Esophagus squamous epithelium (tissue), 5 donors: ENCODE results near the gene ZNF410. TPM values are rescaled to one million over a fixed set of nuclear protein-coding genes. Genes with fewer than 3 reads are reported as not detected.

Experiments
- DNase-seq: peaks from one replicate; lab custom pipeline; 2025; lab: John Stamatoyannopoulos, UW
- H3K27ac ChIP-seq, 4 donors: fragments of 200-600 bp; sonication (generic); one replicate each; pipeline ENCODE4 v1.5.1; 2016 to 2019; ENCODE audit warnings: mild to moderate bottlenecking in 1 of 4
- H3K27me3 ChIP-seq, 4 donors: fragments of 200-600 bp; sonication (generic); 1 replicate in 3 of 4; 2 replicates in 1 of 4; pipeline versions ENCODE4 v1.5.1 to v1.6.0; 2017 to 2021; ENCODE audit warnings: antibody characterized with exemption in 1 of 4
- H3K36me3 ChIP-seq, 3 donors: fragments of 200-600 bp; sonication (generic); one replicate each; pipeline ENCODE4 v1.5.1; 2016 to 2019
- H3K4me1 ChIP-seq, 3 donors: fragments of 200-600 bp; sonication (generic); one replicate each; pipeline ENCODE4 v1.5.1; 2017 to 2019
- H3K4me3 ChIP-seq, 4 donors: fragments of 200-600 bp; sonication (generic); 1 replicate in 3 of 4; 2 replicates in 1 of 4; pipeline ENCODE4 v1.5.1; 2016 to 2019; ENCODE audit warnings: mild to moderate bottlenecking in 2 of 4, moderate library complexity in 1 of 4
- H3K9me3 ChIP-seq, 3 donors: fragments of 200-600 bp; sonication (generic); one replicate each; pipeline ENCODE4 v1.5.1; 2016 to 2019
- POLR2A ChIP-seq, 4 donors: fragments of 450-650 bp; IDR thresholded peaks; one replicate each; pipeline ENCODE4 v1.6.1; 2017; ENCODE audit warnings: antibody characterized with exemption in 4 of 4, mild to moderate bottlenecking in 4 of 4, moderate library complexity in 3 of 4
- WGBS, 2 donors: methylation state at CpG; one replicate each; pipeline ENCODE4 v1.1.5; 2018; 5-methylcytosine and 5-hydroxymethylcytosine counted together
- intact Hi-C: fragments of 100-400 bp; cut with DNase I; formaldehyde crosslinking; loops from one replicate; pipeline ENCODE4 v1.15.0; 2022
- total RNA-seq, 4 donors: library from RNA; depleted of rRNA; stranded (reverse); fragments of >200 nt; gene quantifications; one replicate each; pipeline ENCODE4 v1.1.0, GENCODE V29; 2016
- TF ChIP-seq, protein P1 (sequence below), 6 experiments: fragments of 450-650 bp in 4 of 6; fragments of 200-600 bp in 2 of 6; sonication (generic) in 2 of 6; IDR thresholded peaks; one replicate each; pipeline ENCODE4 v1.5.1; 2016 to 2019; ENCODE audit warnings: antibody characterized with exemption in 6 of 6, mild to moderate bottlenecking in 4 of 6, moderate library complexity in 4 of 6
- donor health status: DM: yes; HTN: yes; CAD: no.

Gene ZNF410
- total RNA-seq, 4 donors from 2014 or later: 37.8 to 52.3 (median 38.1) TPM

DNA sequence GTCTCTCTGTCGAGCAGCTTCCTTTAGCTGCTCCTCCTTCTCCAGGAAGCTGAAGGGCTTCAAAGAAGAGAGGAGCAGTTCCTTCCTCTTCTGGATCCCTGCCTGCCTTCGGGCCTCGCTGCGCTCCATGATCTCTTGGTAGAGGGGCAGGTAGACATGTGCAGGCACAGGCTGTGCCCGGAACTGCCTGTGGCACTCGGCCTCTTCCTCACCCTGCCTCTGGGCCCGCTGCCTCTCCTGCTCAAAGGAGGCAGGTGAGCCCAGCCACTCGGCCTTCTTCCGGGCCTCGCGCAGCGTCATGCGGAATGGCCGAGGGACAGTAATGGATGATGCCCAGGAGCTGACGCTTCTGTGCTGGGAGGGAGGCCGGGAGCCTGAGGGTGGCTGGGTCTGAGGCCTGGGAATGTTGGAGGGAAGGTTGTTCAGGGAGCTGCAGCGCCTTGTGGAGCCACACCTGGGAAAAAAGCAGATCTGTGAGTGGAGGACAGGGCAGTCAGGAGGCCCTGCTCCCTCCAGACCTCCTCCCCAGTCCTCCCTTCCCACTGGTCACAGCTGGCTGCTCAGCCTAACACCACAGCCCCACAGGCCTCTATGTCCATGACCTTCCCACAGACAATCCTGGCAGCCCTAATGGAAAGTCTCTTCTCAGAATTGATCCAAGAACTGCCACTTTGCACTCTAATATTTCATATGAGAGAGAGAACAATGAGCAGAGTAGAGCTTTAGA is 57.9 kb downstream of the ZNF410 start:
- H3K9me3 ChIP-seq: no peaks in the 10 kb centered on the region
- H3K27ac ChIP-seq: no peak overlapping the region
- DNase-seq: no peak
- H3K4me1 ChIP-seq: peaks cover 0 to 27% (median 3%) of the 10 kb centered on the region in 3 donors
- no peaks in the 10 kb centered on the region for H3K27me3 ChIP-seq
- H3K4me3 ChIP-seq: no peak overlapping the region
- H3K36me3 ChIP-seq: peaks cover 0 to 53% (median 0%) of the 10 kb centered on the region in 3 donors
- TF ChIP-seq, protein P1, sequence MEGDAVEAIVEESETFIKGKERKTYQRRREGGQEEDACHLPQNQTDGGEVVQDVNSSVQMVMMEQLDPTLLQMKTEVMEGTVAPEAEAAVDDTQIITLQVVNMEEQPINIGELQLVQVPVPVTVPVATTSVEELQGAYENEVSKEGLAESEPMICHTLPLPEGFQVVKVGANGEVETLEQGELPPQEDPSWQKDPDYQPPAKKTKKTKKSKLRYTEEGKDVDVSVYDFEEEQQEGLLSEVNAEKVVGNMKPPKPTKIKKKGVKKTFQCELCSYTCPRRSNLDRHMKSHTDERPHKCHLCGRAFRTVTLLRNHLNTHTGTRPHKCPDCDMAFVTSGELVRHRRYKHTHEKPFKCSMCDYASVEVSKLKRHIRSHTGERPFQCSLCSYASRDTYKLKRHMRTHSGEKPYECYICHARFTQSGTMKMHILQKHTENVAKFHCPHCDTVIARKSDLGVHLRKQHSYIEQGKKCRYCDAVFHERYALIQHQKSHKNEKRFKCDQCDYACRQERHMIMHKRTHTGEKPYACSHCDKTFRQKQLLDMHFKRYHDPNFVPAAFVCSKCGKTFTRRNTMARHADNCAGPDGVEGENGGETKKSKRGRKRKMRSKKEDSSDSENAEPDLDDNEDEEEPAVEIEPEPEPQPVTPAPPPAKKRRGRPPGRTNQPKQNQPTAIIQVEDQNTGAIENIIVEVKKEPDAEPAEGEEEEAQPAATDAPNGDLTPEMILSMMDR (IDR thresholded peaks at IDR 0.05): no peak
- TF ChIP-seq POLR2A (IDR thresholded peaks at IDR 0.05): no peak
- intact Hi-C loops: no loop called here
- 70 to 83% methylated on average over 1 to 5 of the region's 17 CpGs for WGBS, 2 donors

DNA sequence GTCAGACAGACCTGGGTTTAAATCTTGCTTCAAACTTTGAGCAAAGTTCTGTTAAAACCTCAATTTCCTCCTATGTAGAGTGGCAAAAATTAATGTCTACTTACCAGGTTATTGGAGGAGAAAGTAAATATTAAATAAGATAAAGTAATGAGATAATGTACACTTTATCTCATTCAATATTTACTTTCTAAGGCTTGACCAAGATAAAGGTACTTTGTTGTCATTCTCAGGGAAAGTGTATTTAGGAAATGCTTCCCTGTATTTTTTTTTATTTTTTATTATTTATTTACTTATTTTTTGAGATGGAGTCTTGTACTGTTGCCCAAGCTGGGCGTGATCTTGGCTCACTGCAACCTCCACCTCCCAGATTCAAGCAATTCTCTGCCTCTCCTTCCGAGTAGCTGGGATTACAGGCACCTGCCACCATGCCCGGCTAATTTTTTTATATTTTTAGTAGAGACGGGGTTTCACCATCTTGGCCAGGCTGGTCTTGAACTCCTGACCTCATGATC is 58.6 kb downstream of the ZNF410 start:
- H3K4me3 ChIP-seq: no peak overlapping the region
- TF ChIP-seq, protein P1 (IDR thresholded peaks at IDR 0.05): no peak
- TF ChIP-seq POLR2A (IDR thresholded peaks at IDR 0.05): no peak
- 77 to 81% methylated on average over 4 of the region's 4 CpGs for WGBS, 2 donors
- H3K27me3 ChIP-seq: no peaks in the 10 kb centered on the region
- no peaks in the 10 kb centered on the region for H3K9me3 ChIP-seq
- peaks cover 0 to 50% (median 0%) of the 10 kb centered on the region in 3 donors for H3K36me3 ChIP-seq
- intact Hi-C loops: no loop called here
- no peak for DNase-seq
- H3K4me1 ChIP-seq: peaks cover 0 to 27% (median 3%) of the 10 kb centered on the region in 3 donors
- no peak overlapping the region for H3K27ac ChIP-seq

DNA sequence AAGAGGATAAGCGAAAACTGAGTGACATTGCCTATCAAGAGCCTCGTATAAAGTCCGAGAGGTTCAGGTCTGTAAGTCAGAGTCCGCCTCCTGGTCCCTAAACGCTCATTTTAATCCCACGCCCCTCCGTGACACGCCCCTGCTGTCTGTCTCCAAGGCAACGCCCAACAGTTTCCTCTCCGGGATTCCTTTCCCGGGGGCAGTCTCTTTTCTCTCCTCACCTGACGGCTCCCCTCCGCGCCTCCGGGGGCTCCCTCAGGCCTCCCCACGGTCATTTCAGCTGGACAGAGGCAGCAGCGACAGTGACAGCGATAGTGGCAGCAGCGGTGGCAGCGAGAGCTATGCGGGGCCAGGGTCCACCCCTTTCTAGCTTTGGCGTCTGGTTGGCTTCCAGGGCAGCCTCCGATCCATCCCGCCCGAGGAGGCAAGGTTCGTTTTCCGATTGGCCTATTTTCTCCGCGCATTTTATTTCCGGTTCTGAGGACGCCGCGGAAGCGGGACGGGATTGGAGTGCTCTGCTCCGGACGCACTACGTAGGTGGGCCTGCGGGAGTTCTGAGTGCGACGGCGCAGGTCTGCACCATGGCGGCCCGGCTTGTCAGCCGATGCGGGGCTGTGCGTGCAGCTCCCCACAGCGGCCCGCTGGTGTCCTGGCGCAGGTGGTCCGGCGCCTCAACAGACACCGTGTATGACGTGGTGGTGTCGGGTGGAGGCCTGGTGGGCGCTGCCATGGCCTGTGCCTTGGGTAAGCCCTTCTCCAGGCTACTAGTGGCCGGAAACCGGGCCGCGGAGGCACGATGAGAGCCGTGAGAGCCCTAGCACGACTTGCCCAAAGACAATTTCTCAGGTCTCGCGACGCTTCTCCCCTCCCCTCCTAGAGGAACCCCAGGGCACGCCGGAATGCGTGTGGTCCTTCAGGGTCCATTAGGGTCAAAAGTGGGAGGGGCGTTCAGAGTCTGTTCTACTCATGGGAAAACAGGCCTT is 63.4 kb downstream of the ZNF410 start, which contains the start of the genes COQ6 and FAM161B:
COQ6 (plus strand) TSS at position 551 of the 983 bp plus-strand sequence; CDS start at position 582, 31 bp downstream.
FAM161B (minus strand) TSS at position 343 of the 983 bp plus-strand sequence; CDS start at position 275, 68 bp downstream.
- H3K4me3 ChIP-seq: peak within 1 kb of the TSS; percentile 59 to 98 (median 84)
- H3K9me3 ChIP-seq: no peaks in the 10 kb centered on the region
- 0% methylated on average over 20 to 30 of the region's 70 CpGs for WGBS, 2 donors
- no peaks in the 10 kb centered on the region for H3K27me3 ChIP-seq
- intact Hi-C loops: no loop called here
- DNase-seq: peak; percentile 54
- H3K27ac ChIP-seq: peak within 1 kb of the TSS; percentile 84 to 97 (median 92)
- peaks cover 3 to 33% (median 5%) of the 10 kb centered on the region in 3 donors for H3K4me1 ChIP-seq
- TF ChIP-seq POLR2A (IDR thresholded peaks at IDR 0.05): peak in 3 of 4 donors; percentile 14 to 87 (median 79)
- TF ChIP-seq, protein P1 (IDR thresholded peaks at IDR 0.05): peak in 3 of 6 experiments; percentile 6 to 24 (median 21)
- peaks cover 0 to 38% (median 0%) of the 10 kb centered on the region in 3 donors for H3K36me3 ChIP-seq

DNA sequence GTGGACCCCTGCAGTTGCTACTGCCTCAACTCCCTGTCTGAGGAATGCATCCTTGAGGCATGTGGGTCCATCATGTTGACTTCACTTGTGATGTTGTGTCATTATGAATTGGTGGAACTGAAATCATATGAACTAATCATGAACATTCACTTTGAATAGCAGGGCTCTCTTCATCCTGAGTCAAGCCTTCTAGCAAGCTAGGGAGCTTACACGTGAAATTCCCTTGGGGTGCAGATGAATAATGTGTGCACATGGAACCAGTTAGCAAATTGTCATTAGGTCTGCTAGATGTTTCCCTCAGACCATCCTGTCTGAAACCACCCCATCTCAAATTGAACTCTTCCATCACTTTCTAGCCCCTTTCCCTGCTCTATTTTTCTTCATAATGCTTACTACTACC is 67.1 kb downstream of the ZNF410 start:
- H3K36me3 ChIP-seq: peaks cover 7 to 64% (median 21%) of the 10 kb centered on the region in 3 donors
- no peak overlapping the region for H3K27ac ChIP-seq

More for the DNA sequence above, 67.1 kb downstream of the ZNF410 start:
- intact Hi-C loops: no loop called here
- no peak for TF ChIP-seq POLR2A (IDR thresholded peaks at IDR 0.05)
- TF ChIP-seq, protein P1 (IDR thresholded peaks at IDR 0.05): no peak
- WGBS, 2 donors: 63 to 89% methylated on average over 1 of the region's 1 CpG
- DNase-seq: no peak
- Histone ChIP-seq H3K27me3 (no peaks in the 10 kb centered on the region), H3K4me1 (peaks cover 3 to 22% (median 5%) of the 10 kb centered on the region in 3 donors), H3K9me3 (no peaks in the 10 kb centered on the region), H3K4me3 (no peak overlapping the region)
